Esophagus squamous epithelium (tissue), 5 donors: ENCODE results near the gene KRI1. TPM values are rescaled to one million over a fixed set of nuclear protein-coding genes. Genes with fewer than 3 reads are reported as not detected.
A peak's percentile ranks its signal among the peaks of the same experiment; 100 is the strongest.

Experiments used
- DNase-seq: peaks from one replicate; lab custom pipeline; 2025; lab: John Stamatoyannopoulos, UW
- H3K27ac ChIP-seq, 4 donors: fragments of 200-600 bp; sonication (generic); one replicate each; pipeline ENCODE4 v1.5.1; 2016 to 2019; ENCODE audit warnings: mild to moderate bottlenecking in 1 of 4
- H3K27me3 ChIP-seq, 4 donors: fragments of 200-600 bp; sonication (generic); 1 replicate in 3 of 4; 2 replicates in 1 of 4; pipeline versions ENCODE4 v1.5.1 to v1.6.0; 2017 to 2021; ENCODE audit warnings: antibody characterized with exemption in 1 of 4
- H3K36me3 ChIP-seq, 3 donors: fragments of 200-600 bp; sonication (generic); one replicate each; pipeline ENCODE4 v1.5.1; 2016 to 2019
- H3K4me1 ChIP-seq, 3 donors: fragments of 200-600 bp; sonication (generic); one replicate each; pipeline ENCODE4 v1.5.1; 2017 to 2019
- H3K4me3 ChIP-seq, 4 donors: fragments of 200-600 bp; sonication (generic); 1 replicate in 3 of 4; 2 replicates in 1 of 4; pipeline ENCODE4 v1.5.1; 2016 to 2019; ENCODE audit warnings: mild to moderate bottlenecking in 2 of 4, moderate library complexity in 1 of 4
- H3K9me3 ChIP-seq, 3 donors: fragments of 200-600 bp; sonication (generic); one replicate each; pipeline ENCODE4 v1.5.1; 2016 to 2019
- POLR2A ChIP-seq, 4 donors: fragments of 450-650 bp; IDR thresholded peaks; one replicate each; pipeline ENCODE4 v1.6.1; 2017; ENCODE audit warnings: antibody characterized with exemption in 4 of 4, mild to moderate bottlenecking in 4 of 4, moderate library complexity in 3 of 4
- WGBS, 2 donors: methylation state at CpG; one replicate each; pipeline ENCODE4 v1.1.5; 2018; 5-methylcytosine and 5-hydroxymethylcytosine counted together
- intact Hi-C: fragments of 100-400 bp; cut with DNase I; formaldehyde crosslinking; loops from one replicate; pipeline ENCODE4 v1.15.0; 2022
- total RNA-seq, 4 donors: library from RNA; depleted of rRNA; stranded (reverse); fragments of >200 nt; gene quantifications; one replicate each; pipeline ENCODE4 v1.1.0, GENCODE V29; 2016
- TF ChIP-seq, protein P1 (sequence below), 6 experiments: fragments of 450-650 bp in 4 of 6; fragments of 200-600 bp in 2 of 6; sonication (generic) in 2 of 6; IDR thresholded peaks; one replicate each; pipeline ENCODE4 v1.5.1; 2016 to 2019; ENCODE audit warnings: antibody characterized with exemption in 6 of 6, mild to moderate bottlenecking in 4 of 6, moderate library complexity in 4 of 6
- donor health status: DM: yes; HTN: yes; CAD: no.

The KRI1 gene
- total RNA-seq, 4 donors from 2014 or later, result 18.2 to 30.3 (median 23.9) TPM

DNA sequence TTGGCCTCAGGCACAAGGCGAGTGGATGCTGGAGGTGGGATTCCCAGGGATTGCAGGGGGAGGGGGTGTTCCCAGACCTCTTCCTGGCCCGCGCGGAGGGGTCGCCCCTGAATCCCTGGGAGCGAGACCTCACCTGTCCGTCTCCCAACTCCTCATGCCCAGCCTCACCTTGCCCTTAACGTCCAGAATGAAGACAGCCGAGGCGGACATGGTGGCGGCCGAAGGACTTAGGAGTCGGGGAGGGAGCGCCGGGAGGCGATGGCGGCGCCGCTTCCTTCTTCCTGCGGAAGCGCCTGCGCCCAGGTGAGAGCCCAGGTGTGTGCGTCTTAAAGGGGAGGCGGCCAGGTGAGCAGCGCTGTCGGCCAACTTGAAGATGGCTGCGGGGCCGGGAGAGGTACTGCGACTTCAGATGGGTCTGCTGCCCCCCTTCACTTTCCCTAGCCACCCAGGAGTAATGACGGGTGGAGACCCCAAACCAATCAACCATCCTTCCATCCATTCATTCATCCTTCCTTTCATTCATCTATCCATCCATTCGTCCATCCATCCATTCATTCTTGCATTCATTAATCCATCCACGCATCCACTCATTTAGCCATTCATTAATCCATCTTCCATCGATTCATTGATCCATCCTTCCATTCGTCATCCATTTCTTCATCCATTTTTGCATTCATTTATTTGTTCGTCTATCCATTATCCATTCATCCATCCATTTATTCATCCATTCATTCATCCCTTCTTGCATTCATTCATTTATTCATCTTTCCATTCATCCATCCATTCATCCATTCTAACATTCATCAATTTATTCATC lies 21.4 kb upstream of the KRI1 start, which contains the start of gene AP1M2:
Gene AP1M2 (minus strand): TSS at position 291 of the 817 bp plus-strand sequence. CDS start 81 bp downstream, at position 210.
- intact Hi-C loops, result no loop called here
- TF ChIP-seq, protein P1, sequence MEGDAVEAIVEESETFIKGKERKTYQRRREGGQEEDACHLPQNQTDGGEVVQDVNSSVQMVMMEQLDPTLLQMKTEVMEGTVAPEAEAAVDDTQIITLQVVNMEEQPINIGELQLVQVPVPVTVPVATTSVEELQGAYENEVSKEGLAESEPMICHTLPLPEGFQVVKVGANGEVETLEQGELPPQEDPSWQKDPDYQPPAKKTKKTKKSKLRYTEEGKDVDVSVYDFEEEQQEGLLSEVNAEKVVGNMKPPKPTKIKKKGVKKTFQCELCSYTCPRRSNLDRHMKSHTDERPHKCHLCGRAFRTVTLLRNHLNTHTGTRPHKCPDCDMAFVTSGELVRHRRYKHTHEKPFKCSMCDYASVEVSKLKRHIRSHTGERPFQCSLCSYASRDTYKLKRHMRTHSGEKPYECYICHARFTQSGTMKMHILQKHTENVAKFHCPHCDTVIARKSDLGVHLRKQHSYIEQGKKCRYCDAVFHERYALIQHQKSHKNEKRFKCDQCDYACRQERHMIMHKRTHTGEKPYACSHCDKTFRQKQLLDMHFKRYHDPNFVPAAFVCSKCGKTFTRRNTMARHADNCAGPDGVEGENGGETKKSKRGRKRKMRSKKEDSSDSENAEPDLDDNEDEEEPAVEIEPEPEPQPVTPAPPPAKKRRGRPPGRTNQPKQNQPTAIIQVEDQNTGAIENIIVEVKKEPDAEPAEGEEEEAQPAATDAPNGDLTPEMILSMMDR (IDR thresholded peaks at IDR 0.05), result no peak
- TF ChIP-seq POLR2A (IDR thresholded peaks at IDR 0.05), result no peak
- H3K9me3 ChIP-seq, result no peaks in the 10 kb centered on the region
- H3K27ac ChIP-seq, result peak within 1 kb of the TSS; percentile 32 to 87 (median 82)
- H3K27me3 ChIP-seq, result peaks cover 0 to 31% (median 0%) of the 10 kb centered on the region in 4 donors
- peaks cover 0 to 18% (median 0%) of the 10 kb centered on the region in 3 donors for H3K4me1 ChIP-seq
- WGBS, 2 donors, result 33 to 36% methylated on average over 11 to 19 of the region's 35 CpGs
- no peak for DNase-seq
- peak within 1 kb of the TSS; percentile 60 to 72 (median 70) for H3K4me3 ChIP-seq
- peaks cover 0 to 18% (median 0%) of the 10 kb centered on the region in 3 donors for H3K36me3 ChIP-seq

DNA sequence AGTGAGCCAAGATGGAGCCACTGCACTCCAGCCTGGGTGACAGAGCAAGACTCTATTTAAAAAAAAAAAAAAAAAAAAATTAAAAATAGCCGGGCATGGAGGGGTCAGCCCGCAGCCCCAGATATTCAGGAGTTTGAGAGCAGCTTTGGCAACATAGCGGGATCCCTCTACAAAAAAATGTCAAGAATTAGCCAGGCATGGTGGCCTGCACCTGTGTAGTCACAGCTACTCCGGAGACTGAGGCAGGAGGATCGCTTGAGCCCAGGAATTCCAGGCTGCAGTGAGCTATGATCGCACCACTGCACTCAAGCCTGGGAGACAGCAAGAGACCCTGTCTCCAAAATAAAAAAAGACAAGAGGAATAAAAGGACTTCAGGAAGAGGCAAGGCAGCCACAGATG lies 20.6 kb upstream of the KRI1 start:
- intact Hi-C loops, result no loop called here
- Histone ChIP-seq H3K4me3 (peak overlapping the region; percentile 60 to 72 (median 70)), H3K27me3 (peaks cover 0 to 31% (median 0%) of the 10 kb centered on the region in 4 donors), H3K4me1 (peaks cover 0 to 19% (median 0%) of the 10 kb centered on the region in 3 donors), H3K27ac (peak overlapping the region in 3 of 4 donors; percentile 82 to 87 (median 83)), H3K36me3 (peaks cover 0 to 26% (median 0%) of the 10 kb centered on the region in 3 donors), H3K9me3 (no peaks in the 10 kb centered on the region)
- WGBS, 2 donors, result 46 to 47% methylated on average over 6 of the region's 6 CpGs
- DNase-seq, result no peak
- TF ChIP-seq POLR2A (IDR thresholded peaks at IDR 0.05), result no peak

DNA sequence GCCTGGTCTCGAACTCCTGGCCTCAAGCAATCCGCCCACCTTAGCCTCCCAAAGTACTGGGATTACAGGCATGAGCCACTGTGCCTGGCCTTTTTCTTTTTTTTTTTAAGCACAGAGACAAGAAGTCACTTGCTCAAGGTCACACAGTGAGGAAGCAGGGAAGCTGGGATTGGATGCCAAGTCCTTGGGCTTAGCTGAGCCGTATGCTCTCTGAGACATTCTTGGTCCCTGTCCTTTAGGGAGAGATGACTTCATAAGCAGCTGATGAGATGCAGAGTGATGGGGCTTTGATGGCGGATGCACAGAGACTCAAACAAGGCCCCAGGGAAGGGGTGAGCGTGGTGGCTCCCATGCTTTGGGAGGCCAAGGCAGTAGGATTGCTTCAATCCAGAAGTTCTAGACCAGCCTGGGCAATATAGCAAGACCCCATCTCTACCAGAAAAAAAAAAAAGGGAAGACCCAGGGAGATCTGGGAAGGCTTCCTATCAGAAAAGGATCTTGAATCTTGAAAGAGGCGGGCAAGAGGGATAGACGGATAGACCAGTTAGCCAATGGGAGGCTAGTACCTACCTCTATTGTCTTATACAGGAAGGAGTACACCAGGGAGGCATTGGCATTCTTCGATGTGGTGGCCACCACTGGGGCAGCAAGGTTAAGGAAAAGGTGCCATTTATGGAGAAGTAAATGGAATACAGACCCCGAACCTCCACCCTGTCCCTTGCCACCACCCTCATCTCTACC lies 17.4 kb upstream of the KRI1 start:
- peaks cover 0 to 27% (median 0%) of the 10 kb centered on the region in 3 donors for H3K4me1 ChIP-seq
- H3K9me3 ChIP-seq, result no peaks in the 10 kb centered on the region
- no peak overlapping the region for H3K27ac ChIP-seq
- intact Hi-C loops, result no loop called here
- H3K36me3 ChIP-seq, result peaks cover 0 to 56% (median 5%) of the 10 kb centered on the region in 3 donors
- DNase-seq, result no peak
- no peak overlapping the region for H3K4me3 ChIP-seq
- TF ChIP-seq POLR2A (IDR thresholded peaks at IDR 0.05), result no peak
- TF ChIP-seq, protein P1 (IDR thresholded peaks at IDR 0.05), result no peak
- peaks cover 0 to 18% (median 0%) of the 10 kb centered on the region in 4 donors for H3K27me3 ChIP-seq
- 89 to 92% methylated on average over 7 to 9 of the region's 9 CpGs for WGBS, 2 donors

DNA sequence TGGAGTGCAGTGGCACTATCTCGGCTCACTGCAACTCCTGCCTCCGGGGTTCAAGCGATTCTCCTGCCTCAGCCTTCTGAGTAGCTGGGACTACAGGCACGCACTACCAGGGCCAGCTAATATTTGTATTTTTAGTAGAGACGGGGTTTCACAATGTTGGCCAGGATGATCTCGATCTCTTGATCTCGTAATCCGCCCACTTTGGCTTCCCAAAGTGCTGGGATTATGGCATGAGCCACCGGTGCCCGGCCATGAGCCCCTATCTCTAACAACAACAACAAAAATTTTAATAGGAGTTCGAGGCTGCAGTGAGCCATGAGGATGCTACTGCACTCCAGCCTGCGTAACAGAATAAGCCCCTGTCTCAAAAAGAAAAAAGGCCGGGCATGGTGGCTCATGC lies 16.3 kb upstream of the KRI1 start:
- H3K9me3 ChIP-seq, result no peaks in the 10 kb centered on the region
- H3K4me3 ChIP-seq, result no peak overlapping the region
- WGBS, 2 donors, result 82 to 87% methylated on average over 12 to 13 of the region's 13 CpGs
- H3K27ac ChIP-seq, result no peak overlapping the region
- H3K4me1 ChIP-seq, result peaks cover 0 to 24% (median 0%) of the 10 kb centered on the region in 3 donors
- no peak for DNase-seq
- peaks cover 0 to 7% (median 0%) of the 10 kb centered on the region in 4 donors for H3K27me3 ChIP-seq
- H3K36me3 ChIP-seq, result peaks cover 0 to 67% (median 5%) of the 10 kb centered on the region in 3 donors
- TF ChIP-seq, protein P1 (IDR thresholded peaks at IDR 0.05), result no peak
- no peak for TF ChIP-seq POLR2A (IDR thresholded peaks at IDR 0.05)
- intact Hi-C loops, result no loop called here

DNA sequence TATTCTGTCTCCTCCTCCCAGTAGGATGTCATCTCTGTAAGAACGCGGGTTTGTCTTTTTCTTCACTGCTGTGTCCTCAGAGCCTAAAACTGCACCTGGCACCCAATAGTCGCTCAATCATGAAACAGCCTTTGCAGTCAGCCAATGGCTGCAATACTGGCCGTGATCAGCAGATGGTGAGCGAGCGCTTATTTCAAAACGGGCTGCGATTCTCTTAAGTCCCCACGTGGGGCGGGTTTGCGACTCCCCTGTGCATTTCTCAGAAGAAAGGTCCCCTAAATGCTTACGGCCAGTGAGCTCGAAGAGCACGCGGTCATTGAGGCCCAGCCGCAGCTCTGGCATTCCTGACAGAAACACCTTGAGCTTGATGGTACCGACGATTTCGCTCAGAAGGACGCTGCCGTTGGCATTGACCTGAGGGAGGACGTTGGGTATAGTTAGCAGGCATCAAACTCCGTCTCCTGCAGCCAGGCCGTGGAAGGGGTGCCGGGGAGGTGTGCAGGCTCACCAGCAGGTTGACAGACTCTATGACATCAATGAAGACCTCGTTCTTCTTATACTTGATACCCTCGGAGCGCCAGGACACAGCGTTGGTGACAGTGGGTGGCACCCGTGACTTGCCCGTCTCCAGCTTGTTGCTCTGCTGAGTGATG lies 15.3 kb upstream of the KRI1 start:
- WGBS, 2 donors, result 0 to 3% methylated on average over 4 to 14 of the region's 31 CpGs
- H3K27ac ChIP-seq, result no peak overlapping the region
- peak; percentile 36 for DNase-seq
- no peak for TF ChIP-seq POLR2A (IDR thresholded peaks at IDR 0.05)
- TF ChIP-seq, protein P1 (IDR thresholded peaks at IDR 0.05), result peak; percentile 96 to 99 (median 98)
- peak overlapping the region in 1 of 4 donors; percentile 1 for H3K4me3 ChIP-seq
- peaks cover 0 to 17% (median 0%) of the 10 kb centered on the region in 3 donors for H3K4me1 ChIP-seq
- H3K36me3 ChIP-seq, result peaks cover 0 to 77% (median 5%) of the 10 kb centered on the region in 3 donors
- no peaks in the 10 kb centered on the region for H3K27me3 ChIP-seq
- intact Hi-C loops, result loop anchor here (2.0 kb wide), 1 partner anchor 64 kb away; no protein-coding TSS in a partner anchor
- H3K9me3 ChIP-seq, result no peaks in the 10 kb centered on the region
